GM21786 (cell line): ENCODE measurements around the gene HAAO.

Experiments used
- ATAC-seq: cut with Tn5 transposase; IDR thresholded peaks from one replicate; pipeline ENCODE4 v1.9.1; 2021; ENCODE audit not compliant: unreplicated experiment

The HAAO gene

GRCh38 chr2:42815726-42816125, 23.3 kb upstream of the HAAO start:
- ATAC-seq: no peak

GRCh38 chr2:42813763-42814162, 21.4 kb upstream of the HAAO start:
- ATAC-seq: no peak

GRCh38 chr2:42812899-42813479, 20.6 kb upstream of the HAAO start:
- ATAC-seq: no peak

- ATAC-seq: peak; percentile 1
These were observed 18.8 kb upstream of the HAAO start for GRCh38 chr2:42810971-42811811.

GRCh38 chr2:42810121-42810970, 18.0 kb upstream of the HAAO start:
- peak; percentile 72 for ATAC-seq

- peak; percentile 46 for ATAC-seq
These were observed 17.4 kb upstream of the HAAO start for GRCh38 chr2:42809819-42810120.

GRCh38 chr2:42809131-42809818, 16.9 kb upstream of the HAAO start:
- no peak for ATAC-seq

GRCh38 chr2:42808301-42808700, 15.9 kb upstream of the HAAO start:
- no peak for ATAC-seq

GRCh38 chr2:42806786-42807185, 14.4 kb upstream of the HAAO start:
- ATAC-seq: no peak

GRCh38 chr2:42804891-42805290, 12.5 kb upstream of the HAAO start:
- ATAC-seq: no peak

GRCh38 chr2:42804338-42804737, 12.0 kb upstream of the HAAO start:
- no peak for ATAC-seq

- ATAC-seq: no peak
These were observed 9.8 kb upstream of the HAAO start for GRCh38 chr2:42802150-42802549.

GRCh38 chr2:42801381-42801780, 9.0 kb upstream of the HAAO start:
- no peak for ATAC-seq

- no peak for ATAC-seq
These were observed 8.6 kb upstream of the HAAO start for GRCh38 chr2:42800981-42801380.

- ATAC-seq: no peak
These were observed 8.1 kb upstream of the HAAO start for GRCh38 chr2:42800461-42800962.

- ATAC-seq: no peak
These were observed 7.5 kb upstream of the HAAO start for GRCh38 chr2:42799881-42800280.

GRCh38 chr2:42797281-42797680, 4.9 kb upstream of the HAAO start:
- no peak for ATAC-seq

- peak; percentile 36 for ATAC-seq
These were observed 4.3 kb upstream of the HAAO start for GRCh38 chr2:42796427-42797248.

- peak; percentile 31 for ATAC-seq
These were observed 3.5 kb upstream of the HAAO start for GRCh38 chr2:42795841-42796301.

GRCh38 chr2:42795275-42795674, 2.9 kb upstream of the HAAO start:
- no peak for ATAC-seq
